Measurements from ENCODE around the gene RFX4. TPM values are rescaled to one million over a fixed set of nuclear protein-coding genes. Genes with fewer than 3 reads are reported as not detected.

Gene RFX4
- total RNA-seq, 1 experiment from 2014 or later, result not detected

- intact Hi-C loops (cut with micrococcal nuclease), result loop anchor here (5.0 kb wide), 1 partner anchor 506 kb away; no protein-coding TSS in a partner anchor
- no peak for TF ChIP-seq FOSL1 (IDR thresholded peaks at IDR 0.05; ENCODE audit: low read depth)
- TF ChIP-seq SIN3A (IDR thresholded peaks at IDR 0.05; ENCODE audit: low read depth), result no peak
- TF ChIP-seq MAX (IDR thresholded peaks at IDR 0.05), result no peak
- TF ChIP-seq POLR2AphosphoS5 (IDR thresholded peaks at IDR 0.05; ENCODE audit: low read depth, low read length), result no peak
- TF ChIP-seq CBX3 (IDR thresholded peaks at IDR 0.05; ENCODE audit: low read depth), result no peak
- TF ChIP-seq SP1 (IDR thresholded peaks at IDR 0.05; ENCODE audit: low read depth), result no peak
- TF ChIP-seq EZH2 (IDR thresholded peaks at IDR 0.05), result no peak
- TF ChIP-seq POLR2A (IDR thresholded peaks at IDR 0.05; ENCODE audit: borderline replicate concordance, extremely low read depth, insufficient read depth, insufficient read length), result no peak
- TF ChIP-seq CTCF (IDR thresholded peaks at IDR 0.05 in 2 of 3, conservative IDR thresholded peaks at IDR 0.05 in 1 of 3; ENCODE audit: borderline replicate concordance in 1 of 3, insufficient read depth in 1 of 3, low read depth in 2 of 3, low read length in 2 of 3), result no peak
- no peak for TF ChIP-seq ZNF274 (IDR thresholded peaks at IDR 0.05; ENCODE audit: low read depth, low read length)
- ATAC-seq (no peak), DNase-seq (ENCODE audit: low read depth, low spot score) (no peak)
- no peak overlapping the region for H3K27ac ChIP-seq (ENCODE audit: low read depth, low read length)
- ChIA-PET RAD21 (ENCODE audit: low non-redundant PET in 1 of 2, low total read pairs in 2 of 2, uncharacterized antibody in 2 of 2, unreplicated experiment in 2 of 2) (no interaction called here), CTCF (interaction anchor here (1.1 kb wide), 1 partner anchor 10 kb away, joined by 3 read pairs; no protein-coding TSS in a partner anchor), POLR2A (no interaction called here)
- no peaks in the 10 kb centered on the region for H3K9me3 ChIP-seq (ENCODE audit: control insufficient read depth in 1 of 2, insufficient read depth in 1 of 2, low read depth in 1 of 2, low read length in 2 of 2)
- H3K9me2 ChIP-seq (ENCODE audit: insufficient read depth), result no peaks in the 10 kb centered on the region
- BruUV-seq (replicated peaks), result no TSS peak
- no peak overlapping the region for H3K4me3 ChIP-seq (replicated peaks in 1 of 2; ENCODE audit: low read depth in 1 of 2, low read length in 2 of 2)
- no peaks in the 10 kb centered on the region for H3K4me1 ChIP-seq (ENCODE audit: control insufficient read depth in 1 of 2, insufficient read depth in 2 of 2, low read length in 2 of 2)
- no peak overlapping the region for H2AFZ ChIP-seq (ENCODE audit: low read depth, low read length, poor library complexity, severe bottlenecking)
- H3K79me2 ChIP-seq (ENCODE audit: insufficient read depth, low read length), result no peaks in the 10 kb centered on the region
- H3K36me3 ChIP-seq (ENCODE audit: control insufficient read depth in 1 of 2, insufficient read depth in 2 of 2, low read length in 2 of 2), result no peaks in the 10 kb centered on the region
- H4K20me1 ChIP-seq (ENCODE audit: insufficient read depth), result no peaks in the 10 kb centered on the region
- H3K4me2 ChIP-seq (ENCODE audit: low read length), result no peak overlapping the region
- H3K27me3 ChIP-seq (ENCODE audit: insufficient read depth, low read length), result no peaks in the 10 kb centered on the region
- no peak overlapping the region for H3K9ac ChIP-seq (ENCODE audit: low read length)
Measured at GRCh38 chr12:106801167-106801708, 218.4 kb downstream of the RFX4 start.

All from HCT116 (cell line).